Neuronal stem cell (in vitro differentiated cells): Measurements from ENCODE around the gene AVL9.

Experiments
- DNase-seq: peaks from one replicate; pipeline ENCODE4 v3.0.0-alpha.2; 2013; ENCODE audit warnings: low spot score
- H2AFZ ChIP-seq: one replicate; pipeline ENCODE4 v1.6.1; 2013; ENCODE audit warnings: mild to moderate bottlenecking, low read length, inconsistent platforms
- H2AK5ac ChIP-seq: 2 replicates; pipeline ENCODE4 v1.6.1; 2013; ENCODE audit warnings: low read depth, mild to moderate bottlenecking, inconsistent platforms, low read length, moderate library complexity, mixed read lengths
- H2BK120ac ChIP-seq: 2 replicates; pipeline ENCODE4 v1.6.1; 2013; ENCODE audit warnings: low read depth, mild to moderate bottlenecking, inconsistent platforms, low read length, moderate library complexity, mixed read lengths
- H2BK12ac ChIP-seq: one replicate; pipeline ENCODE4 v1.6.1; 2013; ENCODE audit warnings: low read length, inconsistent platforms
- H2BK15ac ChIP-seq: 2 replicates; pipeline ENCODE4 v1.6.1; 2013; ENCODE audit warnings: mild to moderate bottlenecking, low read length, inconsistent platforms, mixed read lengths
- H2BK5ac ChIP-seq: one replicate; pipeline ENCODE4 v1.6.1; 2013; ENCODE audit warnings: inconsistent platforms, mild to moderate bottlenecking, low read length, moderate library complexity
- H3K14ac ChIP-seq: one replicate; pipeline ENCODE4 v1.6.1; 2013; ENCODE audit warnings: low read length, inconsistent platforms
- H3K18ac ChIP-seq: 2 replicates; pipeline ENCODE4 v1.6.1; 2013; ENCODE audit warnings: low read length, inconsistent platforms
- H3K23ac ChIP-seq: 2 replicates; pipeline ENCODE4 v1.6.1; 2013; ENCODE audit warnings: low read depth, mild to moderate bottlenecking, mixed read lengths, low read length, inconsistent platforms; ENCODE audit not compliant: poor library complexity
- H3K27ac ChIP-seq: replicated peaks from 3 replicates; pipeline ENCODE4 v1.5.1; 2013; ENCODE audit warnings: low read length, inconsistent platforms
- H3K27me3 ChIP-seq, 3 experiments: 2 replicates each; pipeline ENCODE4 v1.6.1; 2013; ENCODE audit warnings: low read length in 3 of 3, mild to moderate bottlenecking in 2 of 3, inconsistent platforms in 1 of 3, low read depth in 1 of 3, mixed read lengths in 1 of 3, moderate library complexity in 1 of 3; ENCODE audit not compliant: control insufficient read depth in 3 of 3, insufficient read depth in 3 of 3
- H3K36me3 ChIP-seq, 2 donors: replicated peaks in 1 of 2; 2 replicates each; pipeline ENCODE4 v1.6.1; 2013; ENCODE audit warnings: low read length in 2 of 2; ENCODE audit not compliant: control insufficient read depth in 2 of 2, insufficient read depth in 2 of 2
- H3K4ac ChIP-seq: 2 replicates; pipeline ENCODE4 v1.6.1; 2013; ENCODE audit warnings: inconsistent platforms, mild to moderate bottlenecking, low read length, moderate library complexity
- H3K4me1 ChIP-seq, 2 donors: 1 replicate in 1 of 2; 2 replicates in 1 of 2; pipeline ENCODE4 v1.6.1; 2013; ENCODE audit warnings: low read length in 2 of 2, low read depth in 1 of 2; ENCODE audit not compliant: control insufficient read depth in 2 of 2, insufficient read depth in 1 of 2
- H3K4me2 ChIP-seq: one replicate; pipeline ENCODE4 v1.6.1; 2013; ENCODE audit warnings: mild to moderate bottlenecking, low read length, inconsistent platforms; ENCODE audit not compliant: insufficient read depth, poor library complexity, severe bottlenecking
- H3K4me3 ChIP-seq, 2 donors: 2 replicates each; pipeline ENCODE4 v1.5.1; 2013; ENCODE audit warnings: low read length in 2 of 2, mild to moderate bottlenecking in 2 of 2, inconsistent platforms in 1 of 2, moderate library complexity in 1 of 2
- H3K79me1 ChIP-seq: one replicate; pipeline ENCODE4 v1.6.1; 2013; ENCODE audit warnings: low read depth, mild to moderate bottlenecking, inconsistent platforms, low read length, moderate library complexity
- H3K9ac ChIP-seq: one replicate; pipeline ENCODE4 v1.6.1; 2013; ENCODE audit warnings: mild to moderate bottlenecking, low read depth, low read length, inconsistent platforms; ENCODE audit not compliant: poor library complexity
- H3K9me3 ChIP-seq, 2 donors: replicated peaks in 1 of 2; 2 replicates each; pipeline versions ENCODE3 to v1.6.1; 2013; ENCODE audit warnings: low read length in 2 of 2, mild to moderate bottlenecking in 2 of 2, inconsistent platforms in 1 of 2, low read depth in 1 of 2, mixed read lengths in 1 of 2, moderate library complexity in 1 of 2; ENCODE audit not compliant: control insufficient read depth in 2 of 2, insufficient read depth in 1 of 2
- H4K8ac ChIP-seq: one replicate; pipeline ENCODE4 v1.6.1; 2013; ENCODE audit warnings: low read depth, mild to moderate bottlenecking, inconsistent platforms, low read length, moderate library complexity
- H4K91ac ChIP-seq: one replicate; pipeline ENCODE4 v1.6.1; 2013; ENCODE audit warnings: low read length, low read depth, mild to moderate bottlenecking, inconsistent platforms; ENCODE audit not compliant: poor library complexity
- WGBS, 2 donors: extraction: QIAGEN DNeasy Blood & Tissue Kit; methylation state at CpG; one replicate each; pipeline ENCODE4 v1.1.7; 2013; ENCODE audit warnings: missing lambda C conversion rate in 2 of 2, mixed read lengths in 1 of 2; ENCODE audit not compliant: insufficient read length in 2 of 2, insufficient replicate concordance in 1 of 2; ENCODE audit errors: extremely low coverage in 2 of 2; 5-methylcytosine and 5-hydroxymethylcytosine counted together

AVL9 gene

GRCh38 chr7:32524631-32525030, 29.3 kb downstream of the AVL9 start:
- Histone ChIP-seq H2AK5ac (no peak overlapping the region), H3K4me3 (no peak overlapping the region), H2BK5ac (no peak overlapping the region), H3K36me3 (peaks cover 5 to 14% of the 10 kb centered on the region in 2 donors), H4K8ac (no peak overlapping the region), H2BK15ac (no peak overlapping the region), H3K14ac (no peak overlapping the region), H3K27ac (no peak overlapping the region), H3K4ac (no peak overlapping the region), H2BK12ac (no peak overlapping the region), H3K9ac (no peak overlapping the region), H2AFZ (no peak overlapping the region), H2BK120ac (no peak overlapping the region), H4K91ac (no peak overlapping the region), H3K4me1 (no peaks in the 10 kb centered on the region), H3K23ac (no peak overlapping the region), H3K18ac (no peak overlapping the region), H3K9me3 (peaks cover 10 to 35% of the 10 kb centered on the region in 2 donors), H3K4me2 (no peak overlapping the region), H3K27me3 (no peaks in the 10 kb centered on the region), H3K79me1 (peaks cover 3% of the 10 kb centered on the region)
- no peak for DNase-seq

GRCh38 chr7:32525839-32526238, 30.6 kb downstream of the AVL9 start:
- Histone ChIP-seq H3K27ac (no peak overlapping the region), H2AFZ (no peak overlapping the region), H4K8ac (no peak overlapping the region), H3K9me3 (peaks cover 2 to 24% of the 10 kb centered on the region in 2 donors), H2BK12ac (no peak overlapping the region), H2AK5ac (no peak overlapping the region), H2BK120ac (no peak overlapping the region), H2BK5ac (no peak overlapping the region), H3K4me2 (no peak overlapping the region), H3K4me1 (no peaks in the 10 kb centered on the region), H3K9ac (no peak overlapping the region), H3K14ac (no peak overlapping the region), H2BK15ac (no peak overlapping the region), H3K27me3 (no peaks in the 10 kb centered on the region), H3K18ac (no peak overlapping the region), H3K23ac (no peak overlapping the region), H3K4me3 (no peak overlapping the region), H3K79me1 (no peaks in the 10 kb centered on the region), H4K91ac (no peak overlapping the region), H3K36me3 (peaks cover 0 to 9% of the 10 kb centered on the region in 2 donors), H3K4ac (no peak overlapping the region)
- no peak for DNase-seq
- no CpG with 5 or more reads among the region's 4 CpGs for WGBS, 2 donors

- H3K36me3 ChIP-seq: peaks cover 0 to 12% of the 10 kb centered on the region in 2 donors
- no peak overlapping the region for H2BK120ac ChIP-seq
- H3K4ac ChIP-seq: no peak overlapping the region
- peaks cover 0 to 3% of the 10 kb centered on the region in 2 donors for H3K4me1 ChIP-seq
- H3K27me3 ChIP-seq: no peaks in the 10 kb centered on the region
- H2BK15ac ChIP-seq: no peak overlapping the region
- WGBS, 2 donors: no CpG with 5 or more reads among the region's 13 CpGs
- H2AFZ ChIP-seq: no peak overlapping the region
- no peak overlapping the region for H3K23ac ChIP-seq
- no peak overlapping the region for H3K9ac ChIP-seq
- no peak overlapping the region for H2BK5ac ChIP-seq
- H3K4me3 ChIP-seq: peak overlapping the region in 1 of 2 donors; percentile 34
- DNase-seq: no peak
- no peak overlapping the region for H2BK12ac ChIP-seq
- H3K4me2 ChIP-seq: no peak overlapping the region
- H3K14ac ChIP-seq: no peak overlapping the region
- H3K18ac ChIP-seq: no peak overlapping the region
- H3K9me3 ChIP-seq: no peaks in the 10 kb centered on the region
- H4K91ac ChIP-seq: no peak overlapping the region
- H3K27ac ChIP-seq: no peak overlapping the region
- no peak overlapping the region for H4K8ac ChIP-seq
- H2AK5ac ChIP-seq: no peak overlapping the region
- no peaks in the 10 kb centered on the region for H3K79me1 ChIP-seq
These were observed 36.1 kb downstream of the AVL9 start for GRCh38 chr7:32531402-32531801.

- H3K9ac ChIP-seq: no peak overlapping the region
- no peak overlapping the region for H2AK5ac ChIP-seq
- no peak overlapping the region for H2BK12ac ChIP-seq
- H3K4me3 ChIP-seq: no peak overlapping the region
- no peak overlapping the region for H4K91ac ChIP-seq
- H3K36me3 ChIP-seq: peaks cover 0 to 12% of the 10 kb centered on the region in 2 donors
- H3K79me1 ChIP-seq: no peaks in the 10 kb centered on the region
- DNase-seq: no peak
- no peak overlapping the region for H3K4ac ChIP-seq
- WGBS, 2 donors: no CpG with 5 or more reads among the region's 3 CpGs
- no peak overlapping the region for H3K18ac ChIP-seq
- no peak overlapping the region for H3K23ac ChIP-seq
- H3K27ac ChIP-seq: no peak overlapping the region
- no peak overlapping the region for H3K14ac ChIP-seq
- no peak overlapping the region for H2BK15ac ChIP-seq
- no peak overlapping the region for H2BK5ac ChIP-seq
- no peaks in the 10 kb centered on the region for H3K27me3 ChIP-seq
- no peaks in the 10 kb centered on the region for H3K9me3 ChIP-seq
- H4K8ac ChIP-seq: no peak overlapping the region
- H2AFZ ChIP-seq: no peak overlapping the region
- peaks cover 0 to 3% of the 10 kb centered on the region in 2 donors for H3K4me1 ChIP-seq
- no peak overlapping the region for H3K4me2 ChIP-seq
- no peak overlapping the region for H2BK120ac ChIP-seq
These were observed 36.8 kb downstream of the AVL9 start for GRCh38 chr7:32532086-32532485.
